Fibroblast of peridontal ligament (primary cell): ENCODE data around the gene BABAM2.
"Not testable (repeated sequence)": the region's sequence is repeated elsewhere in the genome, so short reads cannot be mapped to it uniquely, and the experiment has no call there.

Source experiments
- DNase-seq: peaks from one replicate; pipeline ENCODE4 v3.0.0-alpha.2; 2010; ENCODE audit errors: extremely low read depth

The BABAM2 gene

GRCh38 chr2:28357948-28358667, 467.6 kb downstream of the BABAM2 start:
- no peak for DNase-seq

GRCh38 chr2:28358668-28359201, 468.2 kb downstream of the BABAM2 start:
- DNase-seq: no peak

- peak; percentile 27 for DNase-seq
These were observed 468.9 kb downstream of the BABAM2 start for GRCh38 chr2:28359222-28360057.

GRCh38 chr2:28360058-28360717, 469.7 kb downstream of the BABAM2 start:
- no peak for DNase-seq

- peak; percentile 63 for DNase-seq
These were observed 470.3 kb downstream of the BABAM2 start for GRCh38 chr2:28360718-28361293.

- DNase-seq: no peak
These were observed 471.6 kb downstream of the BABAM2 start for GRCh38 chr2:28361991-28362710.

- DNase-seq: no peak
These were observed 472.5 kb downstream of the BABAM2 start for GRCh38 chr2:28362991-28363521.

- no peak for DNase-seq
These were observed 473.3 kb downstream of the BABAM2 start for GRCh38 chr2:28363686-28364280.

- DNase-seq: no peak
These were observed 474.1 kb downstream of the BABAM2 start for GRCh38 chr2:28364610-28365009.

GRCh38 chr2:28365158-28365557, 474.6 kb downstream of the BABAM2 start:
- DNase-seq: no peak

- DNase-seq: no peak
These were observed 475.6 kb downstream of the BABAM2 start for GRCh38 chr2:28366149-28366495.

GRCh38 chr2:28366496-28367282, 476.2 kb downstream of the BABAM2 start:
- no peak for DNase-seq

- DNase-seq: no peak
These were observed 477.3 kb downstream of the BABAM2 start for GRCh38 chr2:28367667-28368356.

GRCh38 chr2:28368357-28368798, 477.8 kb downstream of the BABAM2 start:
- no peak for DNase-seq

- no peak for DNase-seq
These were observed 478.8 kb downstream of the BABAM2 start for GRCh38 chr2:28369358-28369757.

- no peak for DNase-seq
These were observed 479.8 kb downstream of the BABAM2 start for GRCh38 chr2:28370354-28370753.

- not testable (repeated sequence) for DNase-seq
These were observed 481.2 kb downstream of the BABAM2 start for GRCh38 chr2:28371728-28372127.

- DNase-seq: no peak
These were observed 483.3 kb downstream of the BABAM2 start for GRCh38 chr2:28373854-28374253.

GRCh38 chr2:28374331-28374730, 483.8 kb downstream of the BABAM2 start:
- no peak for DNase-seq
